GM21515 (cell line): Measurements from ENCODE around the gene KRTAP12-4.
"Not testable (repeated sequence)": the region's sequence is repeated elsewhere in the genome, so short reads cannot be mapped to it uniquely, and the experiment has no call there.

ENCODE experiments used
- ATAC-seq: cut with Tn5 transposase; IDR thresholded peaks from one replicate; pipeline ENCODE4 v1.9.1; 2021; ENCODE audit not compliant: unreplicated experiment

KRTAP12-4 gene

GRCh38 chr21:44657635-44658540, 3.4 kb upstream of the KRTAP12-4 start, which contains the start of gene KRTAP12-3:
KRTAP12-3 (plus strand) TSS chr21:44657932; CDS start chr21:44657980, 48 bp downstream.
- ATAC-seq = no peak

- ATAC-seq = no peak
These were observed 2.4 kb upstream of the KRTAP12-4 start for GRCh38 chr21:44656868-44657267.

- ATAC-seq = no peak
These were observed 543 bp downstream of the KRTAP12-4 start for GRCh38 chr21:44653656-44654575.

GRCh38 chr21:44653123-44653522, 1.3 kb downstream of the KRTAP12-4 start:
- ATAC-seq = no peak

- no peak for ATAC-seq
These were observed 3.3 kb downstream of the KRTAP12-4 start for GRCh38 chr21:44650973-44651675.

GRCh38 chr21:44650265-44650972, 4.0 kb downstream of the KRTAP12-4 start:
- no peak for ATAC-seq

GRCh38 chr21:44649521-44650100, 4.8 kb downstream of the KRTAP12-4 start:
- ATAC-seq = no peak

- ATAC-seq = no peak
These were observed 5.7 kb downstream of the KRTAP12-4 start for GRCh38 chr21:44648557-44649311.

GRCh38 chr21:44647222-44647552, 7.3 kb downstream of the KRTAP12-4 start:
- no peak for ATAC-seq

- not testable (repeated sequence) for ATAC-seq
These were observed 7.9 kb downstream of the KRTAP12-4 start, which contains the start of gene KRTAP10-11 for GRCh38 chr21:44646366-44647221. KRTAP10-11 (plus strand) TSS chr21:44646414; CDS start chr21:44646459, 45 bp downstream.

GRCh38 chr21:44644878-44645277, 9.6 kb downstream of the KRTAP12-4 start:
- no peak for ATAC-seq

GRCh38 chr21:44643741-44644310, 10.6 kb downstream of the KRTAP12-4 start:
- ATAC-seq = no peak

GRCh38 chr21:44640761-44641160, 13.7 kb downstream of the KRTAP12-4 start:
- no peak for ATAC-seq

GRCh38 chr21:44639331-44639655, 15.2 kb downstream of the KRTAP12-4 start:
- ATAC-seq = no peak

GRCh38 chr21:44638506-44639330, 15.7 kb downstream of the KRTAP12-4 start:
- not testable (repeated sequence) for ATAC-seq

- ATAC-seq = not testable (repeated sequence)
These were observed 16.6 kb downstream of the KRTAP12-4 start for GRCh38 chr21:44637851-44638348.
